Body of pancreas (tissue), 4 donors: ENCODE results near the gene MCRIP1.

Source experiments
- POLR2A ChIP-seq, 3 donors: fragments of 450-650 bp; IDR thresholded peaks; one replicate each; pipeline ENCODE4 v1.6.1; 2016; ENCODE audit warnings: antibody characterized with exemption in 3 of 3, mild to moderate bottlenecking in 2 of 3
- TF ChIP-seq, protein P1 (sequence below), 7 experiments: fragments of 450-650 bp in 4 of 7; fragments of 200-600 bp in 3 of 7; sonication (generic) in 3 of 7; IDR thresholded peaks; one replicate each; pipeline ENCODE4 v1.5.1; 2016 to 2019; ENCODE audit warnings: antibody characterized with exemption in 7 of 7

GRCh38 chr17:81832608-81833159, 407 bp downstream of the MCRIP1 start:
- no peak for TF ChIP-seq POLR2A (IDR thresholded peaks at IDR 0.05)
- TF ChIP-seq, protein P1, sequence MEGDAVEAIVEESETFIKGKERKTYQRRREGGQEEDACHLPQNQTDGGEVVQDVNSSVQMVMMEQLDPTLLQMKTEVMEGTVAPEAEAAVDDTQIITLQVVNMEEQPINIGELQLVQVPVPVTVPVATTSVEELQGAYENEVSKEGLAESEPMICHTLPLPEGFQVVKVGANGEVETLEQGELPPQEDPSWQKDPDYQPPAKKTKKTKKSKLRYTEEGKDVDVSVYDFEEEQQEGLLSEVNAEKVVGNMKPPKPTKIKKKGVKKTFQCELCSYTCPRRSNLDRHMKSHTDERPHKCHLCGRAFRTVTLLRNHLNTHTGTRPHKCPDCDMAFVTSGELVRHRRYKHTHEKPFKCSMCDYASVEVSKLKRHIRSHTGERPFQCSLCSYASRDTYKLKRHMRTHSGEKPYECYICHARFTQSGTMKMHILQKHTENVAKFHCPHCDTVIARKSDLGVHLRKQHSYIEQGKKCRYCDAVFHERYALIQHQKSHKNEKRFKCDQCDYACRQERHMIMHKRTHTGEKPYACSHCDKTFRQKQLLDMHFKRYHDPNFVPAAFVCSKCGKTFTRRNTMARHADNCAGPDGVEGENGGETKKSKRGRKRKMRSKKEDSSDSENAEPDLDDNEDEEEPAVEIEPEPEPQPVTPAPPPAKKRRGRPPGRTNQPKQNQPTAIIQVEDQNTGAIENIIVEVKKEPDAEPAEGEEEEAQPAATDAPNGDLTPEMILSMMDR (IDR thresholded peaks at IDR 0.05): no peak
